Epithelial cell of esophagus (primary cell): ENCODE data around the gene RRP15.
A peak's percentile ranks its signal among the peaks of the same experiment; 100 is the strongest.

Experiments used
- DNase-seq: peaks from one replicate; pipeline ENCODE4 v3.0.0; 2010; ENCODE audit warnings: low read depth
- H3K4me3 ChIP-seq: 2 replicates; pipeline ENCODE4 v1.5.1; 2011; ENCODE audit warnings: mild to moderate bottlenecking, low read length, control low read depth
- CTCF ChIP-seq: IDR thresholded peaks from 2 replicates; pipeline ENCODE4 v1.5.1; 2011; ENCODE audit warnings: low read depth, mild to moderate bottlenecking, low read length, control low read depth, inconsistent platforms; ENCODE audit not compliant: insufficient read depth; ENCODE audit errors: missing control alignments

Gene RRP15

GRCh38 chr1:218332416-218332815 lies 47.3 kb downstream of the RRP15 start:
- H3K4me3 ChIP-seq, result no peak overlapping the region
- no peak for TF ChIP-seq CTCF
- no peak for DNase-seq

GRCh38 chr1:218336328-218336727 lies 51.2 kb downstream of the RRP15 start:
- no peak overlapping the region for H3K4me3 ChIP-seq
- no peak for TF ChIP-seq CTCF
- peak; percentile 38 for DNase-seq

GRCh38 chr1:218339267-218339831 lies 54.3 kb downstream of the RRP15 start:
- peak; percentile 61 for TF ChIP-seq CTCF
- no peak overlapping the region for H3K4me3 ChIP-seq
- DNase-seq, result peak; percentile 57

- no peak for DNase-seq
- no peak for TF ChIP-seq CTCF
These were observed 56.2 kb downstream of the RRP15 start for GRCh38 chr1:218341325-218341724.

GRCh38 chr1:218342091-218342490 lies 57.0 kb downstream of the RRP15 start:
- DNase-seq, result no peak
- no peak overlapping the region for H3K4me3 ChIP-seq
- no peak for TF ChIP-seq CTCF

More at GRCh38 chr1:218341325-218341724, 56.2 kb downstream of the RRP15 start:
- H3K4me3 ChIP-seq, result no peak overlapping the region

- H3K4me3 ChIP-seq, result peak within 1 kb of the TSS; percentile 62
- no peak for TF ChIP-seq CTCF
- DNase-seq, result peak; percentile 57
These were observed 60.0 kb downstream of the RRP15 start, which contains the start of gene TGFB2 for GRCh38 chr1:218344814-218345672. Gene TGFB2, plus strand, starts transcription at chr1:218345336. Its CDS starts 1,366 bp downstream, at chr1:218346702.
